GM18526 (cell line): Measurements from ENCODE around the gene TCL1A.

ENCODE experiments used
- POLR2A ChIP-seq: IDR thresholded peaks from 3 replicates; pipeline ENCODE4 v1.6.1; 2011; ENCODE audit not compliant: insufficient read length; ENCODE audit errors: extremely low read depth

The TCL1A gene, protein sequence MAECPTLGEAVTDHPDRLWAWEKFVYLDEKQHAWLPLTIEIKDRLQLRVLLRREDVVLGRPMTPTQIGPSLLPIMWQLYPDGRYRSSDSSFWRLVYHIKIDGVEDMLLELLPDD

DNA sequence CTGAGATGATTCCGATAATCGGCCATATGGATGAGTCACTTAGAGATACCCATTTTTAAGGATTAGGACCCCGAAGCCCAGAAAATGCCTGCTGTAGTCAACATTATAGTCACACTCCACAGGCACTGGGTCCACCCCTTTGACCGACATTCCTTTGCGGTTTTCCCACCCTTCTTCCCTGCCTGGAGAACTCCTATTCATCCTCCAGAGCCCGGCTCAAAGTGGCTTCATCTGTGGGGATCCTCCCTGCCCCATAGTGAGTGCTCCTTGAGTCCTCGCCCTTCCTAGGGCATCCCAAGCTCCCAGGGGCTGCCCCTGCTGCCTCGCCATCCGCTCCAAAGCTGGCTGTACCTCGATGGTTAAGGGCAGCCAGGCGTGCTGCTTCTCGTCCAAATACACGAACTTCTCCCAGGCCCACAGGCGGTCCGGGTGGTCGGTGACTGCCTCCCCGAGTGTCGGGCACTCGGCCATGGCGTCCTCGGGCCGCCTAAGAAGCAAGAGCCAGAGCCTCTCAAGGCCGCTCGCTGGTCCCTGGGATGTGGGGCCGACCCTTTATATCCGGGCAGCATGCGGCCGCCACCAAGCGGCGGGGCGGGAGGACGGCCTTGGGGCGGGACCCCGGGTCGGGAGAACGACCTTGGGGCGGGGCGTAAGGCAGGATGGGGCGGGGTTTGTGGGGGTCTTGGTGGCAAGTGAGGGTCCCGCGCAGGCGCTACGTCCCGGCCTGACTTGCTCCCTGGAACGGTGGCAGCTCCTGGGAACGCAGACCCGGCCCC is at the start of gene TCL1A:
TSS of gene TCL1A (minus strand) at position 530 of the 776 bp plus-strand sequence. CDS start at position 471, 59 bp downstream.
- TF ChIP-seq POLR2A = peak; percentile 99

- TF ChIP-seq POLR2A = no peak
Measured at GRCh38 chr14:95761436-95761835, 47.5 kb upstream of the TCL1A start.

DNA sequence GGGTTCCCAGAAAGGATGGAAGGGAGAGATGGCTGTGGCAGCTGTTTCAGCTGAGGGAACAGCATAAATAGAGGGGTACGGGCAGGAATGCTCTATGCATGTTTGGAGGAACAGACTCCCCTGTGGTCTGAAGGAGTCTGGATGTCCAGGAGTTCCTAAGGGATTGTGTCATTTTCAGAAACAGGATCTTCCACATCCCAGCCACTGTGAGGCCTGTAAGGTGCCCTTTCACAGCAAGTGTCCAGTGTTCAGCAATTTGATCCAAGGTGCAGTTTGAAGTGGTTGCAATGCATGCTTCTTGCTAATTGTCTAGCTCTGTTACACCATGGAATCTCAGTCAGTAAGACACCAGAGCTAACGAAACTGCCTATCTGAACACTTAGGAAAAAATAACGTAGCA is 46.7 kb upstream of the TCL1A start:
- no peak for TF ChIP-seq POLR2A

DNA sequence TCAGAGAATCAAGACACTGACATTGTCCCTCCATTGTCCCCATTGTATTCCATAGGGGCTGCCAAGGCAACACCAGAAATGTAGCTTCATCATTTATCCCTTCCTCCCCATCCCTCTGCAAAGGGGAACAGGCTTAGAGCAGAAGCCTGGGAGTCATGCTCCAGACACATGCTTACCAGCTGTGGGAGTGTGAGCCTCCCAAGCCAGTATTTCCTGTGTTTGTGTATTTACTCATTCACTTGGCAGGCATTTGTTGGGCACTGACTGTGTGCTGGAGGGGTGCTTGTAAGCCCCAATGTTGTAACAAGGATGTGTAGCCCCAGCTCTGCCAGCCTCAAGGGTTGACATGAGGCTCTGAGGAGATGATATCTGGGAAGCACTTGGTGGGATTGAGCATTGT is 46.0 kb upstream of the TCL1A start:
- TF ChIP-seq POLR2A = no peak

DNA sequence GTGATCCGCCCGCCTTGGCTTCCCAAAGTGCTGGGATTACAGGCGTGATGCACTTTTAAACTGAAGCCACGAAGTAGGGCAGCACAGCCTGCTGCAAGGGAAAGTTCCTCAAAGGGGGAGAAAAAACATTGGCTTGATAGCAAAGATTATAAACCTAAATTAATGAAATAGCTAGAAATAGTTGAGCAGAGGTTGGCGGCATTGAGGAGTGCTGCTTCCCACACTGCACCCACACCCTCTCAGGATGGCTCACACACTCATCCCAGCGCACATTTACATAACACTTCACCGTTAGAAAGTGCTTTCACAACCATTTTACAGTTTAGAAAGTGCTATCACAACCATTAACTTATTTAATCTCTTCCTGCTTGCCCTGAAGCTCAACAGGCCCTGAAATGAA is 44.4 kb upstream of the TCL1A start:
- TF ChIP-seq POLR2A = no peak

DNA sequence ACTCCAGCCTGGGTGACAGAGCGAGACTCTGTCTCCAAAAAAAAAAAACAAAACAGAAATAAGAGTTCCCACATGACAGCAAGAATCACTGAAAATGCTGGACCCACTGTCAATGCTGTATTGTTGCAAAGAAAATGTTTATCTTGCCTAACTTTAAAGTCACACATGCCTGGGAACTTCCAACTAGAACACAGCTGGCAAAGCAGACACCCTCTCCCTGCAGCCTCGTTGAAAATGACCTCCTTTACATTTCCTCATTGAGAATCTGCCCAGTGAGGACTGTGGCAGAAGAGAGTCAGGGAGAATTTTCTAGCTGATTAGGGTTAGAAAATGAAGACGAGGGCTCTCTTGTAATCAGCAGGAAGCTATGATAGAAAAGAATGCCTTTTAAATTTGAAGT is 42.8 kb upstream of the TCL1A start:
- no peak for TF ChIP-seq POLR2A

DNA sequence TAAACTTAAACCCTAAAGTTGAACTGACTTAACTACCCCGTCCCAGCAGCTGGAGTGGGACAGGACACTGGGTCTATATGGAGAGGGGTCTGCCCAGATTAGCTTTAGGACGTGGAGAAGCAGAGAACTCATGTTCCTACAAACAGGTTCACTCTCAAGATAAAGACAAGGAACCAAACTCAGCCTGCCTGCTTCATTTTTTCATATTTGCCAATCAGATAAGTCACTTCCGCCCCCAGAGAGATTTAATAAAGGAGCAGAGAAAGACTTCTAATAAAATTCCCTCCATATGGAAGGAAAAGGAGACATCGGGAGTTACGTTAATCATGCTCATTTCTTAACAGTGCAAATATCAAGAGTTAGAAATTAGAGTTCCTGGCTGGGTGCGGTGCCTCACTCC is 42.2 kb upstream of the TCL1A start:
- TF ChIP-seq POLR2A = no peak

DNA sequence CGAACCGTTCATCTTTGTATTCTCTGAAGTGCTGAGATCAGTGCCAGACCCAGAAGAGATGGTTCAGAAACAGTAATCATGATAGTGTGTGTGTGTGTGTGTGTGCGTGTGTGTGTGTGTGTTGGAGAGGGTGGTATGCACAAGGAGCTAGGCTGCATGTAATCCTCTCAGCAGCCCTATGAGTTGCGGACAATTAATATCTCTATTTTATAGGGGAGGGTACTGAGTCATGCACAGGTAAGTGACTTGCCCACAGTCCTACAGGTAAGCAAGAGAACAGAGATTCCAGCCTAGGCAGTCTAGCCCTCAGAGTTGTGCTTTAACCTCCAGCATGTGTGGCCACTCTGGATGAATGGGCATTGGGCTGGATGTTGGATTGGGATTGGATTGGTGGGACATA is 27.9 kb upstream of the TCL1A start:
- no peak for TF ChIP-seq POLR2A

- no peak for TF ChIP-seq POLR2A
Measured at GRCh38 chr14:95741038-95741490, 27.1 kb upstream of the TCL1A start.

- TF ChIP-seq POLR2A = no peak
Measured at GRCh38 chr14:95739356-95739755, 25.4 kb upstream of the TCL1A start.

DNA sequence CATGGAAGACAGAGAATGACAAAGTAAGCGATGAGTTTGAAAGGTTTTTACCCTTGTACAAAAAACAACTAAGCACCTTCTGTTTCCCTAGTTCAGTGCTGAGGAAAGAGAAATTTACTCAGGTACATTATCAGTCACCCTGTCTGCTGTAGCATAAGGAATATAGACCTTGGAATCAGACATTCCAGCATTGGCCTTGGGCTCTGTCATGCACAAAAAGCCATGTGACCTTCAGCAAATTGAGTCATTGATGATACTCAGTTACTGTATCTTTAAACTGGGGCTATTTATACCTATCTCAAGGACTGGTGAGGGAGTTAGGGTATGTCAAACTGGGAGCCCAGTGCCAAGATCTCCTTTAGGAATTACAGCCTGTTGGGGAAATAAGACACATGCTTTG is 19.3 kb upstream of the TCL1A start:
- no peak for TF ChIP-seq POLR2A

DNA sequence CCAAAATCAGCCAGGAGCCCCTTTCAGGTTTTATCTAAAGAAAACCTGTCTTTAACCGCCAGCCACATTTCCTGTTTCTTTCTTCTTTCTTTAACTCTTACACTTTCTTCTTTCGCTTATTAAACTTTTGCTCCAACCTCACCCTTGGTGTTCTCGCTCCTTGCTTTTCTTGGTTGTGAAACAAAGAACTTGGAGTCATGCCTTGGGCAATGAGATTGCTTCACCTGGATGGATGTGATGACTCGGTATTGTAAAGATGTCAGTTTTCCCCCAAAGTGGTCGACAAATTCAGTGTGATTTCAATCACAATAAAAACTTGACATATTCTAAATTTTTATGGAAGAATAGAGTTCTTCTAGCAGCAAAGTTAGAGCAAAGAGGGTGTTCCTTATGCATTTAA is 16.2 kb upstream of the TCL1A start:
- TF ChIP-seq POLR2A = no peak

DNA sequence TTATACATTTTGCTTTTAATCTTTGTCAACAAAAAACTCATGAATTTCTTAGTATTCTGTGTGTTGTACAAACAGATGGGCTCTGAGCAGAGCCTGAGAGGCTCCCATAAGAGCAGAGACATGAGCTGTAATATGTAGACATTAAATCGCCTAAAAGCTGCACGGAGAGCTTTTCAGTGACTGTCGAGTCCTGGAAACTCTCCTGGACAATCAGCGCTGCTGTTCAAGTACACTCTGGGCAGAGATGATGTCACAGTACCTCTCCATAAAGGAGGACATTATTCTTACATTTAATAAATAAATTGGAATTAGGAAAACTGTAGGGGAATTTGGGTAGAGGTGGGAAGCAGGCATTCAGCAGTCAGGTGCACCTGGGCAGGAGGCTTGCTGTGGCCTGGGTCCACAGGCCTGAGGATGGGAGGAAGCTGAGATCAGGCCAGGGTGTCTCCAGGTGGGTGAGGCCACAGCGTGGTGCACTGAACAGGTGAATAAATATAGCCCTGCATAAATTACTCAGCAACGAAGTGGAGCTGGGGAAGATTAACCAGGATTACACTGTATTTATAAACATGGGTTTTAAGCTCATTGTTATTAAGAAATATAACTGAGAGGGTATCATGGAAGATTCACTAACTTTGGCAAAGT is 13.3 kb upstream of the TCL1A start:
- no peak for TF ChIP-seq POLR2A

GRCh38 chr14:95725685-95726336 is 11.9 kb upstream of the TCL1A start:
- no peak for TF ChIP-seq POLR2A

DNA sequence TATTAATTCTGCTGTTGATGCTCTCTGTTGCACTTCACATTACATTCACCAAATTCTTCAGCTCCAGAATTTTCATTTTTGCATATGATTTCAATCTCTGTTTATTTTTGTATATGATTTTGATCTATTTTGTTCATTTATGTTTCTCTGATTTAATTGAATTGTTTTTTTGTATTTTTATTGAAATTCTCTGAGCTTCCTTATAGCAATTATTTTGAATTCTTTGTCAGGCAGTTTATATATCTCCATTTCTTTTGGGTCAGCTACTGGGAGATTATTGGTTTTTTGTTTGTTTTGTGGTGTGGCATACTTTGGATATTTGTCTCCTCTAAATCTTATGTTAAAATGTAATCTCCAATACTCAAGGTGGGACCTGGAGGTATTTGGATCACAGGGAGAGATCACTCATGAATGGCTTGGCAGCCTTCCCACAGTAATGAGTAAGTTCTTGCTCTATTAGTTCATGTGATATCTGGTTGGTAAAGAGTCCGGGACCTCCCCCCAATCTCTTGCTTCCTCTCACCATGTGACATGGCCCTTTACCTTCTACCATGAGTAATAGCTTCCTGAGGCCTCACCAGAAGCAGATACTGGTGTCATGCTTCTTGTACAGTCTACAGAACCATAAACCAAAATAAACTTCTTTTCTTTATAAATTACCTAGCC is 8.7 kb upstream of the TCL1A start:
- TF ChIP-seq POLR2A = no peak
